Loucy (cell line): ENCODE measurements around the gene CPXM2.

Experiments used
- EZH2phosphoT487 ChIP-seq: fragments of 200-600 bp; IDR thresholded peaks from 2 replicates; pipeline ENCODE4 v1.6.1; 2018; ENCODE audit warnings: antibody characterized with exemption, mild to moderate bottlenecking, moderate library complexity, borderline replicate concordance
- TF ChIP-seq, protein P1 (sequence below): fragments of 200-600 bp; sonication (generic); conservative IDR thresholded peaks from 2 replicates; pipeline ENCODE4 v1.5.1; 2014; ENCODE audit warnings: mild to moderate bottlenecking, antibody characterized with exemption, low read length

GRCh38 chr10:123916775-123917174, 25.2 kb upstream of the CPXM2 start:
- TF ChIP-seq, protein P1, sequence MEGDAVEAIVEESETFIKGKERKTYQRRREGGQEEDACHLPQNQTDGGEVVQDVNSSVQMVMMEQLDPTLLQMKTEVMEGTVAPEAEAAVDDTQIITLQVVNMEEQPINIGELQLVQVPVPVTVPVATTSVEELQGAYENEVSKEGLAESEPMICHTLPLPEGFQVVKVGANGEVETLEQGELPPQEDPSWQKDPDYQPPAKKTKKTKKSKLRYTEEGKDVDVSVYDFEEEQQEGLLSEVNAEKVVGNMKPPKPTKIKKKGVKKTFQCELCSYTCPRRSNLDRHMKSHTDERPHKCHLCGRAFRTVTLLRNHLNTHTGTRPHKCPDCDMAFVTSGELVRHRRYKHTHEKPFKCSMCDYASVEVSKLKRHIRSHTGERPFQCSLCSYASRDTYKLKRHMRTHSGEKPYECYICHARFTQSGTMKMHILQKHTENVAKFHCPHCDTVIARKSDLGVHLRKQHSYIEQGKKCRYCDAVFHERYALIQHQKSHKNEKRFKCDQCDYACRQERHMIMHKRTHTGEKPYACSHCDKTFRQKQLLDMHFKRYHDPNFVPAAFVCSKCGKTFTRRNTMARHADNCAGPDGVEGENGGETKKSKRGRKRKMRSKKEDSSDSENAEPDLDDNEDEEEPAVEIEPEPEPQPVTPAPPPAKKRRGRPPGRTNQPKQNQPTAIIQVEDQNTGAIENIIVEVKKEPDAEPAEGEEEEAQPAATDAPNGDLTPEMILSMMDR, result no peak
- TF ChIP-seq EZH2phosphoT487, result no peak
